Measurements from ENCODE around the gene NXPE4. TPM values are rescaled to one million over a fixed set of nuclear protein-coding genes. Genes with fewer than 3 reads are reported as not detected.
"Not testable (repeated sequence)": the region's sequence is repeated elsewhere in the genome, so short reads cannot be mapped to it uniquely, and the experiment has no call there.

NXPE4 gene
- total RNA-seq, 1 donor from 2014 or later, result not detected

DNA sequence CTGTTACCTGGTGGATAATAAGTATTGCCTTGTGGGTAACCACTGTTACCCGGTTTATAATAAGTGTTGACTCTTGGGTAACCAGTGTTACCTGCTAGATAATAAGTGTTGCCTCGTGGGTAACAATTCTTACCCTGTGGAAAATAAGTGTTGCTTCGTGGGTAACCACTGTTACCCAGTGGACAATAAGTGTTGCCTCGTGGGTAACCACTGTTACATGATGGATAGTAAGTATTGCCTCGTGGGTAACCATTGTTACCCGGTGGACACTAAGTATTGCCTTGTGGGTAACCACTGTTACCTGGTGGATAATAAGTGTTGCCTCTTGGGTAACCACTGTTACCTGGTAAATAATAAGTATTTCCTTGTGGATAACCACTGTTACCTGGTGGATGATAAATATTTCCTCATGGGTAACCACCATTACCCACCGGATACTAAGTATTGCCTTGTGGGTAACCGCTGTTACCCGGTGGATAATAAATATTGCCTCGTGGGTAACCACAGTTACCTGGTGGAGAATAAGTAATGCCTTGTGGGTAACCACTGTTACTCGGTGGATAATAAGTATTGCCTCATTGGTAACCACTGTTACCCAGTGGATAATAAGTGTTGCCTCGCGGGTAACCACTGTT, 8.7 kb upstream of the NXPE4 start:
- no peak for TF ChIP-seq CTCF (IDR thresholded peaks at IDR 0.05)
- no peaks in the 10 kb centered on the region for H3K36me3 Mint-ChIP-seq (ENCODE audit: low read depth)
- H3K27me3 Mint-ChIP-seq, result no peaks in the 10 kb centered on the region
- intact Hi-C loops (cut with micrococcal nuclease), result no loop called here
- ATAC-seq (ENCODE audit: low read depth), result no peak
- ChIA-PET POLR2A (no interaction called here), CTCF (no interaction called here)
- no peak overlapping the region for H3K27ac Mint-ChIP-seq
- no peaks in the 10 kb centered on the region for H3K4me1 Mint-ChIP-seq
- no peak for DNase-seq
- H3K9me3 Mint-ChIP-seq, result no peaks in the 10 kb centered on the region
- H3K4me3 Mint-ChIP-seq, result no peak overlapping the region

DNA sequence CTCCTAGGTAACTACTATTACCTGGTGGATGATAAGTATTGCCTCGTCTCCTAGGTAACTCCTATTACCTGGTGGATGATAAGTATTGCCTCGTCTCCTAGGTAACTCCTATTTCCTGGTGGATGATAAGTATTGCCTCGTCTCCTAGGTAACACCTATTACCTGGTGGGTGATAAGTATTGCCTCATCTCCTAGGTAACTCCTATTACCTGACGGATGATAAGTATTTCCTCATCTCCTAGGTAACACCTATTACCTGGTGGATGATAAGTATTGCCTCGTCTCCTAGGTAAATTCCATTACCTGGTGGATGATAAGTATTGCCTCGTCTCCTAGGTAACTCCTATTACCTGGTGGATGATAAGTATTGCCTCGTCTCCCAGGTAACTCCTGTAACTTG, 7.6 kb upstream of the NXPE4 start:
- DNase-seq; H3K36me3 Mint-ChIP-seq (ENCODE audit: low read depth); intact Hi-C loops (cut with micrococcal nuclease); H3K4me3 Mint-ChIP-seq; POLR2A ChIA-PET; H3K27ac Mint-ChIP-seq; H3K4me1 Mint-ChIP-seq; H3K27me3 Mint-ChIP-seq; CTCF ChIA-PET; ATAC-seq (ENCODE audit: low read depth); H3K9me3 Mint-ChIP-seq: not testable (repeated sequence)

- intact Hi-C loops (cut with micrococcal nuclease), result no loop called here
- H3K9me3 Mint-ChIP-seq, result no peaks in the 10 kb centered on the region
- H3K36me3 Mint-ChIP-seq (ENCODE audit: low read depth), result no peaks in the 10 kb centered on the region
- no peaks in the 10 kb centered on the region for H3K4me1 Mint-ChIP-seq
- H3K27ac Mint-ChIP-seq, result no peak overlapping the region
- no peak for TF ChIP-seq CTCF (IDR thresholded peaks at IDR 0.05)
- DNase-seq, result no peak
- ChIA-PET CTCF (no interaction called here), POLR2A (no interaction called here)
- no peaks in the 10 kb centered on the region for H3K27me3 Mint-ChIP-seq
- ATAC-seq (ENCODE audit: low read depth), result no peak
- H3K4me3 Mint-ChIP-seq, result no peak overlapping the region
Measured at GRCh38 chr11:114598461-114598860, 2.9 kb upstream of the NXPE4 start.

DNA sequence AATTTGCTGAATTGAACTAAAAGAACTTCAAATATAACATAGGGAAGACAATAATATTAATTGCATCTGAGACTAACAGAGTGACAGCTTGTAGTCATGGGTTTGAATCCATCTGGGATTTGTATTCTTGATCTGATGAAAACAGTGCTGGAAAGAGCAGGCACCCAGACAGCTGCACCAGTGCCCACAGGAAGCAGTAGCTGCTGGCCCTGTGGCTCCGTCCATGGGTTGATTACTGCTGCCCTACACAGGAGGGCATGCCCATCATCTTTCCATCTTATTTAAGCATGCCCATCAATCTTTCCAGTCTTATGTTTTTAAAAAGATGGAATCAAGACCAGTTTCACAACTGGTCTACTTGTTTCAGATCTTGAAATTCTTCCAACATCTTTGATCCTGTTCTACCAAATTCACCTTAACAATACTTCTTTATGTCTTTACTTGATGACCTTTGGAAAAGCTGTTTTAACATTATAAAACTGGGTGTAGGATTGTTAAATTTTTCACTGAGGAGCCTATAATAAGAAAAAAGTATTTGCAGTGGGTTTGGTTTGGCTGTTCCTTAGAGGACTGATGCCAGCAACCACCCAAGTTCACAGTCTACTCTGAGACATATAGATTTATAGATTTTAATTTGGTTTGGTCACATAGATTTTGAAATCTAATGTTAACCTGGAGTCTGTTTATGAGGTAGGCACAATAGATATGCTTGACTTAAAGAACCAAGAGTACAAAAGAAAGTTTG, 761 bp upstream of the NXPE4 start:
- no peak for TF ChIP-seq CTCF (IDR thresholded peaks at IDR 0.05)
- Mint-ChIP-seq H3K4me1 (no peaks in the 10 kb centered on the region), H3K36me3 (ENCODE audit: low read depth) (no peaks in the 10 kb centered on the region), H3K27me3 (no peaks in the 10 kb centered on the region), H3K4me3 (no peak overlapping the region), H3K27ac (no peak overlapping the region), H3K9me3 (no peaks in the 10 kb centered on the region)
- ChIA-PET CTCF (no interaction called here), POLR2A (no interaction called here)
- intact Hi-C loops (cut with micrococcal nuclease), result no loop called here
- DNase-seq (no peak), ATAC-seq (ENCODE audit: low read depth) (no peak)

DNA sequence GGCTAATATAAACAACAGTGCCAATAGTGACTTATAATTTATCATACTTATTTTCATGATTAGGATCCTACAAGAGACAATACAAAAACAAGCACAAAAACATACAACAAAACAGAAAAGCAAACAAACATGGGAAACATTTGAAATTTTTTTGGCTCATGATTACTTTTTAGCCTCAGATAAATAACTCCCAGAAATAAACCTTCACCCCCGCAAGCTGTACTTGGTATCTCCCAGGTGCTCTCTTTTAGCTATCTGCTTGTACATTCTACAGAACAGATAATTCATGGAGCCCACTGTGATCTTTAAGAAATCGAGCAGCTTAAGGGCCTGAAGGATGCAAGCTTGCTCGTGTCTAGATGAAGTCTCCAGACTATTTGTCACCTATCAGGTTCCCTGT, 883 bp downstream of the NXPE4 start:
- intact Hi-C loops (cut with micrococcal nuclease), result no loop called here
- ATAC-seq (ENCODE audit: low read depth), result no peak
- no peaks in the 10 kb centered on the region for H3K4me1 Mint-ChIP-seq
- no peak for DNase-seq
- no peak overlapping the region for H3K4me3 Mint-ChIP-seq
- H3K9me3 Mint-ChIP-seq, result no peaks in the 10 kb centered on the region
- ChIA-PET POLR2A (no interaction called here), CTCF (no interaction called here)
- no peak overlapping the region for H3K27ac Mint-ChIP-seq
- no peak for TF ChIP-seq CTCF (IDR thresholded peaks at IDR 0.05)
- H3K36me3 Mint-ChIP-seq (ENCODE audit: low read depth), result no peaks in the 10 kb centered on the region
- no peaks in the 10 kb centered on the region for H3K27me3 Mint-ChIP-seq

Data from activated B cell treated with CpG ODN at 0.5 μM for 24 hours (primary cell).